Activated T-cell treated with anti-CD3 and anti-CD28 coated beads for 24 hours (primary cell): ENCODE measurements around the gene C15orf39.

ENCODE experiments used
- DNase-seq: peaks from one replicate; pipeline ENCODE4 v3.0.0-alpha.2; 2020; ENCODE audit warnings: low read depth

C15orf39 gene

DNA sequence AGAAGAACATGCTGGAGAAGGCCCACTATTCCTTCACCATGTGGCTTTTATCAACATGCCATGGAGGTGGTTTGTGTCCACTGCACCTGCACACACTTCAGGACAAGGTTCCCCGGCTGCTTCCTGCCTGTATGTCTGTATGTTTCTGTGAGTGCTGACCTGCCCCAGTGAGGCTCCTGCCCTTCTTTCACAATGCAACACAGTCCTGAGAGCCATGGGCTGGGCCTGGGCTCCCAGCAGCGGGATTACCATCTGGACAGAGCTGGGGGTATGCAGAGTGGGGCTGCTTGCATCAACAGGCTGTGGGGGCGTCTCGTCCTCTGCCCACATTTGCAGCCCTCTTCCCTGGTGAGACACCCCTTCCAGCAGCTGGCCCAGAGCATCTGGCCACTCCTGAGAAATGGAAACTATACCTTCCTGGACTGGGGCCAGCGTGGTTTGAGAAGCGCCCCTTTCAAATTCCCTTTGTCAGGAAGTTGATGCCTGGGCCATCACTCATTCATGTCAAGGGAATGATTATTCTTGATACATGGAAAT, 29.3 kb upstream of the C15orf39 start:
- DNase-seq: no peak

DNA sequence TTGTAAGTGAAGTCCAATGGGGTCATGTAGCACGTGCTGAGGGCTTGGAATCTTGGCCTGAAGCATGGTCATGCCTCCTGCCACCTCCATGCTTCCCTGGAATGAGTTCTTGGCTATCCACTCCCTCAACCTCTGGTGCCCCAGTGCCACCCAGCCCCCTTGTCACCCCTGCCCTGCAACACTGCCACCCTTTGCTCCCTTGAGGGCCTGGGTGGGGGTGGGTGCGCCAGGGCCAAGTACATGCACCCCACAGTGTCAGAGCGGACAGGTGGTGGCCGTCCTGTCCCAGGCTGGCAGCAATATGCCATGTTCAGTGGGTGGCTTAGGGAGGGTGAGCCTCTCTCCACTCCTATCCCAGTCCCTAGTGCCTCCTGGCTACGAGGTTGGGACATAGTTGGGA, 27.6 kb upstream of the C15orf39 start:
- DNase-seq: no peak

DNA sequence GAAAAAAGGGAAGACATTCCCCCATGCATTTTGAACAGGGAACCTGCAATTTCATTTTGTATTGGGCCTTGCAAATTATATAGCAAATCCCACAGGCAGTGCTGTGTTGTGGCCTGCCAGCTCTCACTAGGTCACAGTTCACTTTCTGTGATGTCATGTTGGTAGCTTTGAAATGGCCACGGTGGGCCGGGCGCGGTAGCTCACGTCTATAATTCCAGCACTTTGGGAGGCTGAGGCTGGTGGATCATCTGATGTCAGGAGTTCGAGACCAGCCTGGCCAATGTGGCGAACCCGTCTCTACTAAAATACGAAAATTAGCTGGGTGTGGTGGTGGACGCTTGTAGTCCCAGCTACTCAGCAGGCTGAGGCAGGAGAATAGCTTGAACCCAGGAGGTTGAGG, 27.0 kb upstream of the C15orf39 start:
- DNase-seq: no peak

DNA sequence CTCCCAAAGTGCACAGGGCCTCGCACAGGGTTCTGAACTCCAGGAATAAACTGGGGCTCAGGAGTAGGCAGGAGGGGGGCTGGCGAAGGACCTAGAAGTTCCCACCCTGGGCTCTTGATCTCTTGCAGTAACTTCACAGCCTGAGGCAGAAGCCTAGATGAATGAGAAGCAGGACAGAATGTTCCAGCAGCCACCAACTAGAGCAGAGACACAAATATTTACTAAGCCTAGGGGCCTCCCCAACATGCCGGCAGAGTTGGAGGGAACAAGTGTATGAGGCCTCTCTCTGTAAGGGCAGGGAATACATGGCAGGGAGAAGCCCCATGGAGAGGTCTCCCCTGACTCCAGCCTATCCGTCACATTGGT, 25.3 kb upstream of the C15orf39 start:
- DNase-seq: no peak

DNA sequence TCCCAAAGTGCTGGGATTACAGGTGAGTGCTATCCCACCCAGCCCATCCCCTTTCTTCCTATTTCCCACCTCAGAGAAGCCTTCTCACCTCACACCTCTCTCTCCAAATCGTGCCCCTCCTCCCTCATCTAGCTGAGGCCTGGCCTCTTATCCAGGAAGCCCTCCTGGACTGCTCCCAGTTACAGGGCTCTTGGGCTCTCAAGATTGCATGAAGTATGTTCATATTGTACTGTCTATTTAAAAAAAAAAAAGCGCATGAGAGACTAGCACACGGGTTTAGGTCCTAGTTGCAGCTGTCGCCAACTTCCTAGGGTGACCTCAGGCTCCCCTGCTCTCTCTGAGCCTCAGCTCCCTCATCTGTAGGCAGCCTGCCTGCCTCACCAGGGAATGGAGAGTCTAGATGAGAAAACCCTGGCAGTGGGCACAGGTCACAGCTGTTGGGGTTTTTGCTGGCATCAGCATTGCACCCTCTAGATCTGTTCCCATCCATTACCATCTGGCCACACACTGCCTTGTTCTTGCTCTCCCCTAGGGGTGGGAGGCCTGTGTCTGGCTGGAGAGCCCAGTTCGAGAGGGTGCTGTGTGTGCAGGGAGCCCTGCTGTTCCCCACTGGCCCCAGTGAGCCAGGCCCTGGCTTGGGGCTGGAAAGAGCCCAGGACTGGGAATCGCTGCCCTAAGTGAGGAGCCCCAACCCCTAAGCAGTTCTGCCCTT, 24.2 kb upstream of the C15orf39 start:
- no peak for DNase-seq

DNA sequence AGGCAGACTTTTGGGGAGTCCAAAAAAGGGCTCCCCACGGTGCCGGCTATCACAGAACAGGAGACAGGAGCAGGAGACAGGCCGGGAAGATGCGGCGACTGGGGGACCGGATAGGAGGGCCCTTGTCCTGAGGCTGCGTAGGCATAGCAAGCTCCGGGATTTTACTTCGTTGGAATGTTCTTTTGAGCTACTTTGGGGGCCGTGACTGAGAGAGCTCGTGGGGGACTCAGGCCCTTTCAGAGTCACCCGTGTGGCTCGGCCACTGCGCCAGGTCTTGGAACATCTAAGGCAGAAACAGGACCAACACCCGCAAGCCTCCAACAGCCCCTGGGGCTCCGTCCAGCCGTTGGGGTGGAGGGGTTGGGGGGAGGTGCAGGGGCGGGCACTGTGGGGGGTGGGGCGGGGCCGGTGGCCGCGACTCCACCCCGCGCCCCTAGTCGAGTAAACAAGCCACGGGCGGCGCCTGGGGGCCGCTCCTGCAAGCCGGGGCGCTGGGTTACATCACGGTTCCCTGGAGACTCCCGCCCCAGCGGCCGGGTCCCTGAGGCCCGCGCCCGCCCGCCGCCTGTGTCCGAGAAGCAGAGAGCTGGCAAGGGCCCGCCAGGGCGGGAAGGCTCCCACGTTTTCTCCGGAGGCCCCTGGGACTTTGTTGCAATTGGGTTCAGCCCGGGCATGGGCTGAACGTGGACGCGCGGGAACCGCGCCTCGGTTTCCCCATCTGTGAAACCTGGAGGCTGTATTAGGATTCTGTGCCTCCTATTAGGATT, 23.3 kb upstream of the C15orf39 start:
- DNase-seq: no peak

DNA sequence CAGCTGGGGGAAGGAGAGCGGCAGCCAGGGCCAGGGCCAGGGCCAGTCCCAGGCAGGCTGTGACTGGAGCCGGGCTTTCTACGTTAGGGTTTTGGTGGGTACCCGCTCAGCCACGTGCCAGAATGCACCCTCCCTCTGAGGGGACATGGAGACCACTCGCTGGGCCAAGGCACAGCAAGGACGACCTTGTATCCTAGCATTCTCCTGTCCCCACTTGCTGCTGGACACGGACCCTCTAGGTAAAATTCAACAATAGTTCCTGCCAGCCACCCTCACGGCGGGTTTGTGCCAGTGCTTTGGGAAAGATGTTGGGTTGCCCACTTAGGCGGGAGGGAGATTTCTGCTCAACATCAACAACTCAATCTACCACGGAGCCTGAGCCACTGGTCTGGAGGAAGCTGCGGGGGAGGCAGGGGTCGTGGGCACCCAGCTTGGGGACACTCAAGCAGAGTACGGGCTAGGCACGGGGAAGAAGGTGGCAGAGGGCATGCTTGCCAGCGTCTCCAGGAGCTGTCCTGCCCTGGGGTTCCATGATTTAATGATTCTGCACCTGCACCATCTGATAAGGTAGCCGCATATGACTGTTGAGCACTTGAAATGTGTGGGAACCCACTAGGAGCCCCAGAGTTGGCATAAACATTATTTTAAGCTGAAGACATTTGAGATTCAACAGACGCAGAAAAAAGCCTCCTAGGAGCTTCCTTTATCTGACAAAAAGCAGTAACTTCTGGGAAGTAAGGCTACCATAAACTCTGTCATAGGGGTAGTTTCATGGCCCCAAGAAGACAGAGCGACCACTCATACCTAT, 22.5 kb upstream of the C15orf39 start:
- no peak for DNase-seq

DNA sequence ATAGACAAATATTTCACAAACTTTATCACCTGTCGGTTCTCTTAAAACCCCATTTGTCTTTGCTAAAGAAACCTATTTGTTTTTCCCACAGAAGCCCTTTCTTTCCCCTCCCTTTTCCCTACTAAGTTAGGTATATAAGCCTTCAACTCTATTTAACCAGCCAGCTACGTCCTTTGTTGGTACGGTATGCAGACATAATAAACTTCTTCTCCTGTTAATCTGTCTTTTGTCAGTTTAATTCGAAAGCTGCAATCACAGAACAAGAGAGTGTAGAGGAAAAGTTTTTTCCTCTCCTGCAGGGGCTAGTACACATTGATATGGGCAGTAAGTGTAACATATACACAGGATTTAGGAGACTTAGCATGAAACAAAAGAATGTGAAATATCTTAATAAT, 21.9 kb upstream of the C15orf39 start:
- DNase-seq: no peak

DNA sequence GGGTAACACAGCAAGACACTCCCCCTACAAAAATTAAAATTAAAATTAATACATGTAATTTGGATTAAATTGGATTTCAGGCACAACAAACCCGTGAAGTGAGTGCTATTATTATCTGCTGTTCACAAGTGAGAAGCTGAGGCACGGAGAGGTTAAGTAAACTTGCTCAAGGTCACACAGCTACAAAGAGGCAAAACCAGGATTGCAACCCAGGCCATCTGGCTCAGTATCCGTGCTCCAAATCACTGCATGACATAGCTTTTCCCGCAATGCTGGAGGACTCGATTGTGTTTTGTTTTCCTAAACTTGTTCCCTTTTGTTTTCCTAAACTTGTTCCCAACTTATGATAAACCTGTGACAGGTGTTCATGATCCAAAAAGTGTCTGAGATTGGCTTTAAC, 19.9 kb upstream of the C15orf39 start:
- no peak for DNase-seq

DNA sequence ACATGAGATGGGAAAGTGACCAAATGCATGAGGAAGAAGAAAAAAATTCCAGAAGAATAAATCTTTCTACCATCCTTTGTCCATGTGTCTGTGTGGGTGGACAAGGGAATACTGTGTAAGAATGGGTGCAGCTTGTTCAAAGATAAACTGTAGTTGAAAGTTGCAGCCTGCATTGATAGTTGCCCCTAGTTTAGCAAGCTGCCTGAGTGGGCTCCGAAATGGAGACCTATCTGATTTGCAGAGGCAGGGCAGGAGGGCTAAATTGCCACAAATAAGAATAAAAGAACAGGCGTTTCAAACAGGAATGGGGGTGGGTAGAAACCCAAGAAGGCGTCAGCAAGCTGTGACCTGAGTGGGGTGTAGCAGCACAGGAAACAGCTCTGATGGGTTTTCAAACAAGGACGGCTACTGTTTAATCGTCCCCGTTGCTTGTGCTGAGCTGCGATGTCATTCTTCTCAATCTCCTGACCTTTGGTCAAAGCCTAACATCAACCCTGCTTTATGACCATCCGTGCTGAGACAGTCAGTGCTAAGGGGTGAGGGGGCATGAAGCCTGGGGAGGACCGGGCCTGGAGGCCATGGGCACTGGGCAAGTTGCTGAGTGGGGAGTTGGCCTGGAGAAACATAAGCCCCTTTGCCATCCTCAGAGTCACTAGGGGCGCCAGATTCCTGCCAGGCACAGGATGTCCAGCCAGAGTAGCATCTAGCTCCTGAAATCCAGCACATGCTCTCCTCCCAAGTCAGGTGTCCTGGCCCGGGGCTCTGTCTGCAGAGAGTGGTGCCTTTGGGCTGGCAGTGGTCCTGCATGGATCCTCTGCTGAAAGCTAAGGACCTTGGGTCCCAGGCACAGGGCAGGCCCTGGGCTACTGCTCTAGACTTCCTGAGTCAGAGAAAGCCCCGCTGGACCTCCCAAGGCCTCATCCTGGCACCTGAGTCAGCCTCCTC, 19.2 kb upstream of the C15orf39 start:
- no peak for DNase-seq

DNA sequence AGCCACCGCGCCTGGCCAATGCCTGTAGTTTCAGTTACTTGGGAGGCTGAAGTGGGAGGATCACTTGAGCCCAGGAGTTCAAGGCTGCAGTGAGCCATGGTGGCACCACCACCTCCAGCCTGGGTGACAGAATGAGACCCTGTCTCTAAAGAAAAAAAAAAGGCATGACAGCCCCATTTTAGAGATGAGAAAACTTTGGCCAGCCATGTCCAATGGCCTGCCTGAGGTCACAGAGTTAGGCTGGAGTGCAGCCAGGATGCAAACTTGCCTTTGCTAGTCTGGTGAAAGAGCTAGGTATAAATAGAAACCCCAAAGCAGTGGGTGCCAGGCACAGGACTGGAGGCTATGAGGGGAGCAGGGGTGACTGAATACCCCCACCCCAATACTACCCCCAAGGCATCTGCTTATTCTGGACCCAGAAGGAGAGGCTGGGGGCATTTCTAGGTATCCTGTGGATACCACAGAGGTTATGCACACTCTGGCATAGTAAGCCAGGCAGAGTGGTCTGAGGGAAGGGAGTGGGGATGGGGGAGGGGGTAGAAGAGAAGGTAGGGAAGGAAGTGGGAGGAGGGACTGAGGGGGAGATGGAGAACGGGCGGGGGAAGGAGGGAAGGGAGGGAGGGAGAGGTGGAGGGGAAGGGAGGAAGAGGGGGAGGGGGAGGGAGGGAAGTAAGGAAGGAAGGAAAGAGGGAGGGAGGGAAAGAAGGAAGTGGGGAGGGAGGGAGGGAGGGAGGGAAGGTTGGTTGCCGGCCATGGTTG, 16.2 kb upstream of the C15orf39 start:
- no peak for DNase-seq

DNA sequence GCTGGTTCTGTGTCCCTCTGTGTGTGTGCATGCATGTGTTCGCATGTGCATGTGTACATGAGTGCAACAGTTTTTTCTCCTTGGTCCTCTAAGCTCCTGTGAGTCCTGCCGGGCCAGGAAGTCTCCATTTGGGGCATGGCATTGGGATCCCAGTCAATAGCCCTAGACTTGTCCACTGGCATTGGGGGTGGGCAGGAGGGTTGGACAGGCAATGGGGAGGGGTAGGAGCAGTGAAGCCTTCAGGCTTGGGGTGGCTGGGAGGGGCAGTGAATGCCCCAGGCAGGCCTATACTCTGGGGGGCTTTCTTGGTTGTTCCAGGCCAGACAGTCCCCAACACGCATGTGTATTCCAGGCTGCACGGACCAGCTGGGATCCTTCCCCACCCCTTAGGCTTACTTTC, 15.6 kb upstream of the C15orf39 start:
- no peak for DNase-seq

DNA sequence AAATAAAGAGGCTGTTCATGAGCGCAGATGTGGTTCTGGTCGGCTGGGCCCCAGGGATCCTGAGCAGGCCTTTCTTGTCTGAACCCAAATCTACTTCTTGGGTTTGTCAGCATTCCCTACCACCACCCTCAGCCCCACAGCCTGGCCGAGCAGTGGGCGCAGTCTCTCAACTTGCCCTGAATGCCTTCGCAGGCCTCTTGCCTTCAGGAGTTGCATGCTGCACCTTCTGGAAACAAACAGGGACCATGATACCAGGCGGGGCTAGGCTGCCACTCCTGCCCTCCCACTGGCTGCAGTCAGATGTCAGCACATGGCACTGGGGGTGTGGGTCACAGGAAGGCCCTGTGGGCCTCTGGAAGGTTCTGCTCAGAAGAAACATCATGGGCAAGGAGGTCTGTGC, 13.2 kb upstream of the C15orf39 start:
- no peak for DNase-seq

DNA sequence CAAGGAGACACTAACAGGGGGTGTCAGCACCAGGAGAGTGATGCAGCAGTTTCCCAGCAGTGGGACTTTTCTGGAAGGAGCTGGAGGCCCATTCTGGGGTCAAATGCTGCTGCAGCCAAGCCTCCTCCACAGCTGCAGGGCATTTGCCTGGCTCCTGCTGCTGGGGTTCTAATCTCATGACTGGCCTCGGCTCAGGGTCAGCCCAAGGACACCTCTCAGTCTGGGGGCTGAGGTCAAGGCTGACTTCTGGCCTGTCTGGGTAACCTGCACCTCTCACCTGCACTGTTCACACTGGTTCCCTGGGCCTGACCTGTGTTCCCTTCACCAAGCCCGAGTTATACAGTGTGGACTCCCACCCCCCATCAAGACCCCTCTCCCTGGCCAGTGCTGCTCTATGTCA, 10.4 kb upstream of the C15orf39 start:
- DNase-seq: no peak

DNA sequence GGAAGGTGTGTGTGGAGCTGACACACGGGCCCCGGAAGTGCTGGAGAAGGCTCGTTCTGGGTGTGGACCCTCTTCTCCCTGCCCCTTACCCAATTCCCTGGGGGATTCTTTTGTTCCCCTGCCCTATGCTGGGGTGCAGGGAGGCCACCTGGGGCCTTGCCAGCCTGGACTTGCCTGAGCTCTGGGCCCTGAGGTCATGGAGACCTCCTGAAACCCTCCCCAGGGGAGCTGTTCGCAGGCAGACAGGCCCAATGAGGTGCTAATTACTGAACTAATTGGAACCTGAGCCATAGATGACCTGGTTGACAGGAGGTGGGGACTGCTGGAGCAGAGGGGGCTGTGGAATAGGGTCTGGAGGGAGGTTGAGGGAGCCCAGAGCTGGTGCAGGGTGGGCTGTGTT, 9.4 kb upstream of the C15orf39 start:
- no peak for DNase-seq

DNA sequence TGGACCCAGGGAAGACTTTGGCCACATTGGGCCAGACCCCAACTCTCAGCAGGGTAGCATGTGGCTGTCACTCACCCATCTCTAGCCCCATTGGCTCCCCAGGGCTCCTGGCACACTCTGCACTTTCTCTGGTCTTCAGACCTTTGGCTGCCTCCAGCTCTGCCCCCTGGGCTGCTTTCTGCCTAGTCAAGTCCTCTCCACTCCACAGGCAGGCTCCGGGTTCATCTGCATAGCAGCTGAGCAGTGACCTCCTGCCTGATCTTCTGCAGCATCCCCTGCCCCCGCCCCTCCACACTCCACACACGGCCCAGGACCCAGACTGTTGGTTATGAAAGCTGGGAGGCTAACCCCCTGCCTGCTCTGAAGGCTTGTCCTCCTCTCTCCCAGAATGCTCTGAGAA, 8.4 kb upstream of the C15orf39 start:
- DNase-seq: no peak

DNA sequence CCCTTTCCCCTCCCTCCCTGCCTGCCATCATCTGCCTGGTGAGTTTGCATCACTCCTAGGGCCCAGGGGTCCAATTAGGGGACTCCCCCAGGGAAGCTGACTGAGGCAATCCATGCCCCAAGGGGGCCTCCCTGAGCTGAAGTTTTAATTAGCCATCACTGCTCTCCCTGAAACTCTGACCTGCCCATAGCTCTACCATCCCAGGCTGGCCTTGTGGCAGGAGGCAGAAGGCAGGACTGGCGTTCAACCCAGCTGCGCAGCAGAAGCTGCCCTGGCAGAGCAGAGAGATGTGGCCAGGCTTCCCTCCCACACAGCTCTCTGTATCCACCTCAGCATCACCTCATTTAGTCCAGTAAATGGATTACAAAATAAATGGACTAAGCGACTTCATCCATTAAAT, 7.7 kb upstream of the C15orf39 start:
- DNase-seq: no peak

DNA sequence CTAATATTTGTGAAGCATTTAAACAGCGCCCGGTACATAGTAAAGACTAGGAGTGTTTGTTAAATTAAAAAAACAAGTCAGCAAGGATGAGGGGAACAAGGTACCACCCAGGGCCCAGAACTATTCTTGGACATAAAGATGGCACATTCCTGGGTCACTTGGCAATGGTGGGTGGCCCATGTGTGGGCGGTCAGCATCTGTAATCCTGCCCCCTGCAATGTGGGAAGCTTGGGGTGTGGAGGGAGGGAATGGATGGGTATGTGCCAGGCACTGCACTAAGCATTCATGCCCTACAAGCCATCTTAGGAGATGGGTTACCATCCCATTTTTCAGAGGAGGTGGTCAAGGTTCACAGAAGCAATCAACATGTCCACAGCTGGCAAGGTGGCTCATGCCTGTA, 7.3 kb upstream of the C15orf39 start:
- no peak for DNase-seq

DNA sequence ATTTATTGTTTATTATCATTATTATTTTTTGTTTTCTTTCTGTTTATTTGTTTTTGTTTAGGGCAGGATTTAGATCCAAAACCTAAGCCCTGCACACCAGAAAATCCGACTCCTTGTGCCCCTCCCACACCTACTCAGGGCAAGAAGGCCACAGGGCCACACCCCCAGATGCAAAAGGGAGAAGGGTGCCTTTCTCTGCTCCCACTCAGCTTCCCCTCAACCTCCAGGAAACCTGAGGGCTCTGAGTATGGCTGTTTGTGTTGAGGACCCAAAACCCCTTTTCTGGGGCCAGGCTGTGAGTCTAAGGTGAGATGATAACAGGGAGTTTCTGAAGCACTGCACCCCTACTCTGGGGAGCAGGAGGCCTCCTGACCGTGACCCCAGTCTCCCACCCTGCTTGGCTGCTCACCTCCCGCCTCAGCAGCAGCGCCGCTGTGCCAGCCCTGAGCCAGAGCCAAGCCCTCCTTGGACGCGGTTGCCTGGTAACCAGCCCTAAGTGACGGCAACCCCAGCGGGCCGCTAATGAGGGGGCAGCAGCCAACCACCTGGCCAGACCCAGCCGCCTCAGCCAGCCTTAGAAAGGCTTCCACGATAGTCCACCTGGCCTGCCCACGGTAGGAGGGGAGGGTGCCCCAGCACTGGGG, 6.4 kb upstream of the C15orf39 start:
- DNase-seq: no peak

DNA sequence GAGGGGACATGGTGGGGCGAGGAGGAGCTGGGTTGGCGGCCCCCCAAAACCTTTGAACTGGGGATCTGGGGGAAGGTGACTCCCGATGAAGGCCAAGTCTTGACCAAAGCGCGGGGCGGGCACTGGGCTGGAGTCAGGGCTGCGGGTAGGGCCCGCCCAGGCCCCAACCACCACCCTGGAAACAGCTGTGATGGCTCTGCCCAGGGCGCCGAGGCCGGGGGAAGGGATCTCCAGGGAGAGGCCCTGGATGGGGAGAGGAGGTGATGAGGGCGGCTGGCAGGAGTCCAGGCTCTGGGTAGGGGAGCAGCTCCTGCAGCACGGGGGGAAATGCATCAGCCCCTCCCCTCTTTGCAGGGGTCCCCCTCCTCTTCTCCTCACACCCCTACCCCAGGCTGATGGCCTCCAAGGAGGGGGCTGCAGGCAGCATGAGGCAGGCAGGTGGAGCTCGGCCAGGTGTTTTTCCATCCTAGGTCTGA, 5.9 kb upstream of the C15orf39 start:
- no peak for DNase-seq
